Middle frontal gyrus (tissue), 1 donor: ENCODE data around the gene COQ8B.
"Not testable (repeated sequence)": the region's sequence is repeated elsewhere in the genome, so short reads cannot be mapped to it uniquely, and the experiment has no call there.

Source experiments
- DNase-seq: peaks from one replicate; pipeline ENCODE4 v3.0.0-alpha.2; 2015; ENCODE audit warnings: low spot score; ENCODE audit errors: extremely low spot score

Gene COQ8B

DNA sequence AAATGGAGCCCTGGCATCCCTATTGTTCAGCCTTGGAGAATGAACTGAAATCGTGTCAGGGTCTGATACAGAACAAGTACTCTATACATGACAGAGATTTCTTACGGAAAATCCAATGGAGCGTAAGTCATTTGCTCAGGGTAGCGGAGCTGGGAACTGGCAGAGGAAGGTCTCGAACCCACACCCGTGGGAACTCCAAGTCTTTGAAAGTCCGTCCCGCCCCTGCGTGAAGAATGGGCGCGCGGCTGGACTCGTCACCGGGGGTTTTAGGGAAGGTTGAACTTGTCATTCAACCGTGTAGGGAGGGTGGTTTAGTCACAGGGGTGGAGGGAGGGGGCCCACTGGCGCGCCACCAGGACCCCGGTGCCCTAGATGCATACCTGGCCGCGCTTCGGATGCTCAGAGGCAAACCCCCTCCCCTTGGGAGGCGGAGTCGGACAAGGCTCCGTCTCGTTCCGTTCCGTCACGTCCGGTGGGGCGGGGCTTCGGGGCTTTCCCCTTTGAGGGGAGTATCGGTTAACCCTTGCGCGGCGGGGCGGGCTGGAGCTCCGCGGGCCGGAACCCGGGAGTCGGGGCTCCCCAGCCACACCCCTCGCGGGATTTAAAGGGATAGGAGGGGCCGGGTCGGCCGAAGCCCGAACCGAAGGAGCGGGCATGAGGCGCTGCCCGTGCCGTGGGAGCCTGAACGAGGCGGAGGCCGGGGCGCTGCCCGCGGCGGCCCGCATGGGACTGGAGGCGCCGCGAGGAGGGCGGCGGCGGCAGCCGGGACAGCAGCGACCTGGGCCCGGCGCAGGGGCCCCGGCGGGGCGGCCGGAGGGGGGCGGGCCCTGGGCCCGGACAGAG, at the start of gene COQ8B, which contains the start of gene ITPKC:
Gene COQ8B (minus strand): TSS at position 405 of the 843 bp plus-strand sequence. CDS start 2,254 bp downstream, outside the sequence.
Gene ITPKC (plus strand): TSS at position 631 of the 843 bp plus-strand sequence. CDS start 24 bp downstream, at position 655.
- peak; percentile 98 for DNase-seq

DNA sequence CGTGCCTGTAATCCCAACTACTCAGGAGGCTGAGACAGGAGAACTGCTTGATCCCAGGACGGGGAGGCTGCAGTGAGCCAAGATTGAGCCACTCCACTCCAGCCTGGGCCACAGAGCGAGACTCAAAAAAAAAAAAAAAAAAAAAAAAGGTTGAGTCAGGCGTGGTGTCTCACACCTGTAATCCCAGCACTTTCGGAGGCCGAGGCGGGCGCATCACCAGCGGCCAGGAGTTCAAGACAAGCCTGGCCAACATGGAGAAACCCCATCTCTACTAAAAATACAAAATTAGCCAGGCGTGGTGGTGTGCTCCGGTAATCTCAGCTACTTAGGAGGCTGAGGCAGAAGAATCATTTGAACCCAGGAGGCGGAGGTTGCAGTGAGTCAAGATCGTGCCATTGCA, 49.7 kb upstream of the COQ8B start:
- DNase-seq, result not testable (repeated sequence)

DNA sequence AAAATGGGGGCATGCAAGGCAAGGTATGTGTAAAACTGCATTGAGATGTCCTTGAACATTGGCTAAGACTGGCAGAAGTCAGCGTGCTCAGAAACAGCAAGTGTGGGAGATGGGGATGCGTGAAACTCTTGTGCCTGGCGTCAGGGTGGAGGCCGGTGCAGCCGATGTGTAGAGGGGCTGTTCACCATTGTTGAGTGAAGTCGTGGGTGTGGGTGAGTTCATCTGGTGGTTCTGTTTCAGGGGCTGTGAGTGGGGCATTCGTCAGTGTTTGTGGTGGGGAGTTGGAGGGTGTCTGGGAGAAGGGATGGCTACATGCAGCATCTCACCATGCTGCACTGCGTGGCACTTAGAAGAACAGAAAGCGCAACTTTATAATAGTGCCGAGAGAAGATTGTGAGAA, 47.3 kb upstream of the COQ8B start:
- DNase-seq, result no peak

DNA sequence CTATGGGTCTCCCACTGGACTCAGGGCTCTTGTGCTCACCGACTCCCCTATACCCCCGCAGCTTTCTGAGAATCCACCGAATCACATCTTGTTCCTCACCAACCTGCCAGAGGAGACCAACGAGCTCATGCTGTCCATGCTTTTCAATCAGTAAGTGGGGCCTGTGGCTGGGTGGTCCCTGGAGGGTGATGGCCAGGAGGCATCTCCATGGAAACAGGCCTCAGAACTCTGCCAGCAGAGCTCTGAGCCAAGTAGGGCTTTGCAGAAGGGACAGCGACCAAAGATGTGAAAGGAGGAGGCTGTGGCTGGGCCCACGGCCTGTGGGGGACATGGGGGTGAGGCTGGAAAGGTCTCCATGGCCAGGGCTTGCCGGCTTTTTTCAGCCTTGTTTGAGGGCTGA, 46.8 kb upstream of the COQ8B start:
- no peak for DNase-seq

- no peak for DNase-seq
Measured at GRCh38 chr19:40762754-40763470, 46.2 kb upstream of the COQ8B start.

GRCh38 chr19:40759352-40759751, 42.7 kb upstream of the COQ8B start:
- DNase-seq, result no peak

DNA sequence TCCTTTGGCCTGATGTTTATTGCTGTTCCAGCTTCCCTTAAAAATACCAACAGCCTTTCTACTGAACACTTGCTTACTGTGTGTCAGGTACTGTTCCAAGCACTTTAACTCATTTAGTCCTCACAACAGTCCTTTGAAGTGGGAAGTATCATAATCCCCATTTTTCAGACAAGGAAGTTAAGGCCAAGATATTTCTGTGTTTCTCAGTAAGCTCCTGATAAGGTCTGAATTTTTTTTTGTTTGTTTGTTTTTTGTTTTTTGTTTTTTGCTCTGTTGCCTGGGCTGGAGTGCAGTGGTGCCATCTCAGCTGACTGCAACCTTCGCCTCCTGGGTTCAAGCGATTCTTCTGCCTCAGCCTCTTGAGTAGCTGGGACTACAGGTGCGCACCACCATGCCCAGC, 41.8 kb upstream of the COQ8B start:
- no peak for DNase-seq

DNA sequence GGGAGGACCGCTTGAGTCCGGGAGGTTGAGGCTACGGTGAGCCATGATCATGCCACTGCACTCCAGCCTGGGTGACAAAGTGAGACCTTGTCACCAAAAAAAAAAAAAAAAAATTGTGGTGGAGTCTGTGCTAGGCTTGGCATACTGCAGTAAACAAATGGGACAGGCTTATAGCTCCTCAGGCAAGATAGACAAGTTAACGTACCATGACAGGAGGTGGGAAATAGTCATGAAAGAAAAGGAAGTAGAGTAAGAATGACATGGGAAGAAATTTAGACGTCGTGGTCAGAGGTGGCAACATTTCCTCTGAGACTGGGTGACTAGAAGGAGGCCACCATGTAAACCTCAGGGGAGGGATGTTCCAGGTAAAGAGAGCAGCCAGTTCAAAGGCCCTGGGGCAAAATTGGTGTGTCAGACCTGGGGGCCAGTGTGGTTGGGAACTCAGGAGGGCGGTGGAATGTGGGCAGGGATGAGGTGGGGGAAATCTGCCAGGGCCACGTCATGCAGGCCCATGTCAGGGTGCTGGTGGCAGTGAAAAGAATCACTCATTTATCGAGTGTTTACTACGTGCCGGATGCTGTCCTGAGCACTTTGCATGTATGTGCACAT, 39.9 kb upstream of the COQ8B start:
- no peak for DNase-seq

GRCh38 chr19:40755791-40756190, 39.1 kb upstream of the COQ8B start:
- no peak for DNase-seq

DNA sequence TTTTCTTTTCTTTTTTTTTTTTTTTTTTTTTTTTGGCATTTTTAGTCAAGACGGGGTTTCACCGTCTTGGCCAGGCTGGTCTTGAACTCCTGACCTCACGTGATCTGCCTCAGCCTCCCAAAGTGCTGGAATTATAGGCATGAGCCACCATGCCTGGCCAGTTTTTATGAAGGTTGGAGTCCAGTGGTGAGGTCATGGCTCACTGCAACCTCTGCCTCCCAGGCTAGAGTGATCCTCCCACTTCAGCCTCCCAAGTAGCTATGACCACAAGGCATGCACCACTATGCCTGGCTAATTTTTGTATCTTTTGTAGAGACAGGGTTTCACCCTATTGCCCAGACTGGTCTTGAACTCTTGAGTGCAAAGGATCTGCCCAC, 38.5 kb upstream of the COQ8B start:
- DNase-seq, result no peak

GRCh38 chr19:40754611-40755247, 38.0 kb upstream of the COQ8B start:
- DNase-seq, result no peak

DNA sequence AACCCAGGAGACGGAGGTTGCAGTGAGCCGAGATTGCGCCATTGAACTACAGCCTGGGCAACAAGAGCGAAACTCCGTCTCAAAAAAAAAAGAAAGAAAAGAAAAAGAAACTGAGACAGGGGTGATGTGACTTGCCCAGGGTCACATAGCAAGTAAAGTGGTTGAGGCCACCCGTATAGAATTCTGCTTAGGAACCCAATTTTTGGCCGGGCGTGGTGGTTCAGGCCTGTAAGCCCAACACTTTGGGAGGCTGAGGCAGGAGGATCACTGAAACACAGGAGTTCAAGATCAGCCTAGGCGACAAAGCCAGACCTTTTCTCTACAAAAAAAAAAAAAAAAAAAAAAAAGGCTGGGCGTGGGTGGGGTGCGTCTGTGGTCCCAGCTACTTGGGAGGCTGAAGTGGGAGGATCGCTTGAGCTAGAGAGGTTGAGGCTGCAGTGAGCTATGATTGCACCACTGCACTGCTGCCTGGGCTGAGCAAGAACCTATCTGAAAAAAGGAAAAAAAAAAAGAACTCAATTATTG, 35.6 kb upstream of the COQ8B start:
- no peak for DNase-seq

DNA sequence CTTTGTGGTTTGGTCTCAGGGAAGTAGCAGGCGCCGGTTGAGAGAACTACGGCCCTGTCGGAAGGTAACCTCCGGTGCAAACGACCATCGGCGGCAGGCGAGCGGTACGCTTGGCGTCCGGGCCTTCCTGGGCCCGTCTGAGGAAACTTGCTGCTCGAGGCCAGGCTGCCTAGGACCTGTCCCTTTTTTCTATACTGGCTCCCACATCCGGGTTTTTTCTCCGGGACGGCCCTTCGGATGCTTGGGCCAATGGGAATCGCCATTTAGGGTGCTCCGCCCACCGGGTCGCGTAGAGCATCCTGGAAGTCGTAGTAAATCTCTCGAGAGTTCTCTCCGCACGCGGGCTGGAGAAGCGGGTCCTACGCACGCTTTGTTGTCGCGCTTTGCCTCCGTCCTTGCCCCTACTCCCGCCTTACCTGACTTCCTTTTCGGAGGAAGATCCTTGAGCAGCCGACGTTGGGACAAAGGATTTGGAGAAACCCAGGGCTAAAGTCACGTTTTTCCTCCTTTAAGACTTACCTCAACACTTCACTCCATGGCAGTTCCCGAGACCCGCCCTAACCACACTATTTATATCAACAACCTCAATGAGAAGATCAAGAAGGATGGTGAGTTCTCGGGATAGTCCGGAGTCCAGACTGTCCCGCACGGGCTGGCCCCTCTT, 34.3 kb upstream of the COQ8B start, which contains the start of gene SNRPA:
Gene SNRPA (plus strand): TSS at position 330 of the 664 bp plus-strand sequence. CDS start 206 bp downstream, at position 536.
- DNase-seq, result peak; percentile 92

GRCh38 chr19:40750058-40750873, 33.6 kb upstream of the COQ8B start, which contains the start of gene ACTMAP:
ACTMAP (minus strand) TSS chr19:40750477; CDS start chr19:40749803, 674 bp downstream.
- DNase-seq, result peak; percentile 100

- no peak for DNase-seq
Measured at GRCh38 chr19:40747536-40747935, 30.9 kb upstream of the COQ8B start.

DNA sequence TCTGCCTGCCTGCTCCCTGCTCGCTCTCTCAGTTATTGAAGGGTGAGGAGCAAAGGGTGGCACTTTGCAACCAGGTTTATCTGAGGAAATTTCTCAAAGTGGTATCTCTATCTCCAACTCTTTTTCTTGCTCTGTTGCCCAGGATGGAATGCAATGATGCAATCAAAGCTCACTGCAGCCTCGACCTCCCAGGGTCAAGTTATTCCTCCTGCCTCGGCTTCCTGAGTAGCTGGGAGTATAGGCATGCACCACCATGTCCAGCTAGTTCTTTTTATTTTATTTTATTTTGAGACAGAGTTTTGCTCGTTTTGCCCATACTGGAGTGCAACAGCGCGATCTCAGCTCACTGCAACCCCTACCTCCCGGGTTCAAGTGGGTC, 28.7 kb upstream of the COQ8B start:
- DNase-seq, result no peak

GRCh38 chr19:40744554-40745401, 28.1 kb upstream of the COQ8B start:
- no peak for DNase-seq

- no peak for DNase-seq
Measured at GRCh38 chr19:40743926-40744325, 27.2 kb upstream of the COQ8B start.

DNA sequence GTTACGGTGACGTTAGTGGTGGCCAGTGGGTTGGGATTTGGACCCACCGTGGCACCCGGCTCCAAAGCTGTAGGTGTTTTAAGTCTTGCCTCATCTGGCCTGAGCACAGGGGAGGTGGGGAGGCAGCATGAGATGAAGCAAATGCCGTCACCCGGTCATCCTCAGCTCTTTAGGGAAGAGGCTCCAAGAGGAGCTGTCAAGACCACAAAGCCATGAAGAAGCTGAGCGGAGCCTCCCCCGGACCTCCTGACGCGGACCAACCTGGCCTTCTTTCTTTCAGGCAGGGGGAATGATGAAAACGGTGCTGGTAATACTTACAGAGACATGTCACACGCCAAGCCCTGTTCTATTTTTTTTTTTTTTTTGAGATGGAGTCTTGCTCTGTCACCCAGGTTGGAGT, 26.2 kb upstream of the COQ8B start:
- DNase-seq, result no peak
